CD4-positive, alpha-beta T cell treated with Interleukin-4 for 1 hour (primary cell): ENCODE measurements around the gene RNF8.
"Not testable (repeated sequence)": the region's sequence is repeated elsewhere in the genome, so short reads cannot be mapped to it uniquely, and the experiment has no call there.

Experiments used
- DNase-seq, 2 donors: peaks; one replicate each; pipeline ENCODE4 v3.0.0-alpha.2; 2020 to 2022

The RNF8 gene

DNA sequence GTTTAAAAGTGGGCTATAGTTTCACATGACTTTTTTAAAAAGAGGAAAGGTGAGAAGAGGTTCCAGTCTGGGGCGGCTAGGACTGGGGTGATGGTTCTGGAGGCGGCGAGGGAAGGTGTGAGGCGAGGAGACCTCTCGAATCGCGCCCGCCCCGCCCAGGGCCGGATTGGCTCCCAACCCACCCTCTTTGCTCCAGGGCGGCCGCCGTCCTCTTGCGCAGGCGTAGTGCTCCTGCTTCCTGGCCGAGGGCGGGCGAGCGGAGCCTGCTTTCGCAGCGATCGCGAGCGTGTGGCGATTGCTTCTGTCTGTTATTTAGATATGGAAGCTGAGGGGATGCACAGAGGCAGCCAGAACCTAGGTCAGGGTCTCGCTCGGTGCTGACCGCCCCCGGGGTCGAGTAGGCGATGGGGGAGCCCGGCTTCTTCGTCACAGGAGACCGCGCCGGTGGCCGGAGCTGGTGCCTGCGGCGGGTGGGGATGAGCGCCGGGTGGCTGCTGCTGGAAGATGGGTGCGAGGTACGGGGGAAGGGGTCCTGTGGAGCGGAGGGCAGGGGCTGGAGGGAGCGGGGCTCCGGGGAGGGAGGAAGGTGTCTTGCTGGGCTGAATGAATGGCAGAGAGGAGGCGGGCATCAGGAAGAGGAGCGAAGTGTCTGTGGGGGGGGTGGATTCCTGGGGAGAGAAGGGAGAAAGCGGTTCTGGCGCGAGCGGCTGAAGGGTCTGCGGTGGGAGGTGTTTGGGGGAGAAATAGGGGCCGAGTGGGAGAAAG, at the start of gene RNF8:
RNF8 (plus strand) TSS at position 223 of the 765 bp plus-strand sequence; CDS start at position 405, 182 bp downstream.
- peak; percentile 90 for DNase-seq

DNA sequence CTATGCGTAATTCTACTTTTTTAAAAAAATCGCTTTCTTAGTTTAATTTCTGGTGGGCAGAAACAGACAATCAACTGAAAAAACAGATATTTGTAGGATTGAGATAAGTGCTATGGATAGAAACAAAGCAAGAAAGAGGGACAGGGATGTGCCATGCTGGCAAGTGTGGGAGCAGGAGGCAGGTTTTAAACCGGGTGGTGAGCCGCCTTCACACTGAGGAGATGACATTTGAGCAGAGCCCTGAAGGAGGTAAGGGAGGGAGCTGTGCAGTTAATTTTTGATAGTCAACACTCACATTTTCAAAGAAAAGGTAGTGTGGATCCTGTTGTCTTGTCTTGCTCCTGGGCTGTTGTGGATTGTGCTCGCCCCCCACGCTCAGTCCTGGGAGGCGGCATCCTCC, 49.0 kb upstream of the RNF8 start:
- DNase-seq: no peak

DNA sequence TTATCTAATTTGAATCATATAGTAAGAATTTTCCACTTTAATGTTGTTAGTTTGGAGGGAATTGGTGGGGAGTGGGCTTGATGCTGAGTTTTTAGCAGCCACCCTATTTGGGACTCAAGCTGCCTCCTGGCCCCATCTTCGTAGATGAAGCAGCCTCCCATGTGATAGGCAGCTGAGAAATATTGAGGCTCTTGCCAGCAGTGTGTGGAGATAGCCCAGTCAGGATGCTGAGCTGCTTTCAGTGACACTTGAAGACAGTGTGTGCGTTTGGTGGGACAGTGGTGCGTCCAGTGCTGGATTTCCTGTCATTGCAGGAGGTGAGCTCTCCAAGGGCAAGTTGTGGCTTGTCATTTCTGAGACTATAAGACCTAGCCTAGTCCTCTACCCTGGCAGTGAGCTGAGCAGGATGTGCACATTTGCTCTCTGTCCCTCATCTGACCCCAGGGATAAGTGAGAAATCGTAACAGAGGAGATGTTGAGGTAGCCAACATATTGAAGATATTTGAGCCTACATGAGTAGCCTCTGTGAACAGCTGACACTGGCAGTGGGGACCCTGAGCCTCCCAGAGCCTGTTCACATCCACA, 47.9 kb upstream of the RNF8 start:
- no peak for DNase-seq

DNA sequence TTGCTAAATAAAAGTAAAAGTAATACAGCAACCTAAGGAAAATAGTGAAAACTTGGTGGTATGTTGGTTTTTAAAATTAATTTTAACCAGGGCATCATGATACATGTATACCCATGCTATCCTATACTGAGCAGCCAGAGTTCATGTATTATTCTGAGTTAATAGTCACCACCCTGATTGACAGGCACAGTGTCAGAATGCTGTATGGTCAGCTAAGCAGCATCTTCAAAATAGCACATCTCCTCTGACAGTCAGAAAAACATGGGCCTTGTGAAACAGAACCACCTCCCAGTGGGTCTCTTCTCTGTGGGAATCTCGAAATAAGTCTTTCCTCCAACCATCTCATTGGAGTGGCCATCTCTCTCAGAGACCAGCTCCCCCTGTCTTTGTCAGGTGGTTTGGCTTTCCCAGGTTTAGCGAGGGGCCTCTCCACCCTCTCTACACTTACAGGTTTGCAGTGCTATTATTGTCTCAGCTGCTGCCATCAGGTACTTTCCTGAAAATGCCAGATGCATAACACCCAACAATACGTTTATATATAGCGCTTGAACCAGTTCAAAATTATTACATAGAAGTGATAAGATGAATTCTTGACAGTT, 47.1 kb upstream of the RNF8 start:
- DNase-seq: no peak

GRCh38 chr6:37307484-37307883, 46.3 kb upstream of the RNF8 start:
- DNase-seq: not testable (repeated sequence)

DNA sequence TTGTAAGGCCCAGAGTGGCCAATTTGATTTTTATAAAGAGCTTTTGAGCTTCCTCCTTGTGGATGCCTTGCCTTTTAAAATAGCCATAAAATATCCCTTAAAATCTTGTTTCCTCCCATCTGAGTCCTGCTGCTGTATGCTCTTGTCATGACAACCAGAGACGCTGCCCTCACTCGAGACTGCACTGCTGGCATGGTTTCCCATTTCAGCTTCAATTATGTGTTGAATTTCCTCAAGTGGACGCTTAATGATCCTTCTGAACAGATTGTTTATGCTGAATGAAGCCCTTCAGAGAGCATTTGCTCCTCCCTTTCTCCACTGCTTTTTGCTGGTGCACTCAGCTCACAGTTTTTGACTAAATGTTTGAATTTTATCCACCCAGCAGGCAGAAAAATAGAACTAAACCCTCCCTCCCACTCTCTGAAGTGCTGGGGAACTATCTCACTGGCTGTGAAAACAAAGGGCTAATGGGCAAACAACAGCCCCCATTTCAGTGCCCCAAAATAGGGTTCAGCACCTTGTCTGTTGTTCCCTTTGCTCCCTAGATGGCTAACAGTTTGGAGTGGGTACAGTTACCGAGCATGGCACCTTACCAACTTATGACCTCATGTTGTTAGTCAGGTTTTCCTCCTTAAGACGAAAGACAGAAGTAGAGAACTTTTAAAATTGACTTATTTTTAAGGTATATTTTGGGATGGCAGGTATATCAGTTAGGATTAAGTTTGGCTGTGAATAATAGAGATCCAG, 45.5 kb upstream of the RNF8 start:
- DNase-seq: no peak

GRCh38 chr6:37309046-37309445, 44.7 kb upstream of the RNF8 start:
- DNase-seq: no peak

- no peak for DNase-seq
These were observed 44.1 kb upstream of the RNF8 start for GRCh38 chr6:37309692-37310091.

DNA sequence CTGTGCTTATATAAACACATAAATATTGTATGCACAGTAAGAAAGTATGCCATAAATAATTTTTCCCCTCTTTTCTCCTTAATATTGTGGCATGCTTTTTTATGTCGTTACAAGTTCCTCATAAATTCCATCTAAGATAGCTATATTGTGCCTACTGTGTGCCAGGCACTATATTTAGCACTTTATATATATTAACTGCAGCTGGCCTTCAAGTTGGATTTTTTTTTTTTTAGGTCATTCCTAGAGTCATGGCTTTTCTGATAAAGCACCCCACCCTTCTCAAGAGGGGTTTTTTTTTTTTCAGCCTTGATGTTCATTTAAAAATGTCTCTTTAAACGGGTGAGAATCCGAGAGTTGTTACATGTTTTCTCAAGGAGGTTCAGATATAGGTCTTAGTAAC, 42.8 kb upstream of the RNF8 start:
- no peak for DNase-seq

DNA sequence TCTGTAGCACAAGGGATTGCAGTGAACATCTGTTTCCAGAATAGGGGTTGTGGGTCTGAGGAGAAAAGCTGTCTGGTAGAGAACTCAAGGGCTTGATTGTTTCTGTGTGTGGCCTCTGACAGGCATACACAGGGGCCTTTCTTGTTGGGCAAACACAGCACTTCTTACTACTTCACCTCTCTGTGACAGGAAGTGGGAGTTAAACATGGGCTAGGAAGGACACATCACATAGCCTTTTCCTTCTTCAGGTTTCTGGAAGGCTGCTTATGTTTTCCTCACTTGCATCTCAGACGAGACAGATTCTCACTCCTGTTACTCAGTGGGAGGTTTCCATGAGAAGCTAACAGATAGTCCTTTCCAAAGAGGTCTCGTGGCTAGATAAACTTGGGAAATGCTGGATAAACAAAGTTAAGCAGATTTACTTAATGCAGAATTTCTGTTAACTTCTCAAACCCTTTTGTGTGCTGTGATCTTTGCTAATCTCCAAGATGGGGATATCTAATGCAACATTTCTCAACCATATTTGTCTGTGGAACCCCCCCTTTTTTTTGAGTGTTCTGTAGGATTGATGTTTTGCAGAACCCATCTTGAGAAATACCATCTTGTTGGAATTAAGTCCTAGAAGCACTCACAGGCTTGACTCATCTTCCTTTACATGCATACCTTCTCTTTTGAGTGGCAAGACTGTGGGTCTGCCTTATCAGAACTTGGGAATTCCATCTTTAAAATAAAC, 41.9 kb upstream of the RNF8 start:
- no peak for DNase-seq

DNA sequence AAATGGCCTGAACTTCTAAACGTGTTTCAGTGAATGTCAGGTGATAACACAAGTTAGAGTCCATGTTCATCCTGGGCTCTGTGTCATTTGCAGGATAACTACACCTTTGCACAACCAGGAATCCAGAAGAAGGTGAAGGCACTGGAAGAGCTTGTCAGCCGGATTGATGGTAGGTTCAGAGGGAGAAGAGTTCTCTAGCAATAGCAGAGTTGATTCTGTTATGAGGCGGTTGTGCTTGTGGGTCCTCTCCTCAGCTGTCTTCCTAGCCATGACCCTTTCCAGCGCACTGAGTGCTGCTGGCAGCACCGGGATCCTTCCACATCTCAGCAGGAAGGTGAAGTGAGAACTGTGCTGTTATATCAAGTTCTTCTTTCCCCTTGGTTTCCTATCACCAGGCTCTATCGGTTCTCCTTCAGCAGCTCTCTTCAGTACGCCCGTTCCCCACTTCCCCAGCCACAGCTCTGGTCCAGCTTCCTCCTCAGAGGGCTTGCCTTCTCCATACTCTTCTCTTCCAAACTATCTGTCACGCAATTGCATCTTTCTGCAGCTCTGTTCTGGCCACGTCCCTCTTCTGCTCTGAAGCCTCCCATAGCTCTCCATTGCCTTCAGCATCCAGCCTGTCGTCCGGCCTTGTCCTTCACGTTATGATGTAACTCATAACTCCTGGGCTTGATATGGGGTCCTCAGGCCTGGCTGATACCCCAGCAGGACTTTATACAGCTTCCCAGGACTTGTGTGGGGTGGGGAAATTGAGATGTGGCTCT, 39.9 kb upstream of the RNF8 start:
- no peak for DNase-seq

DNA sequence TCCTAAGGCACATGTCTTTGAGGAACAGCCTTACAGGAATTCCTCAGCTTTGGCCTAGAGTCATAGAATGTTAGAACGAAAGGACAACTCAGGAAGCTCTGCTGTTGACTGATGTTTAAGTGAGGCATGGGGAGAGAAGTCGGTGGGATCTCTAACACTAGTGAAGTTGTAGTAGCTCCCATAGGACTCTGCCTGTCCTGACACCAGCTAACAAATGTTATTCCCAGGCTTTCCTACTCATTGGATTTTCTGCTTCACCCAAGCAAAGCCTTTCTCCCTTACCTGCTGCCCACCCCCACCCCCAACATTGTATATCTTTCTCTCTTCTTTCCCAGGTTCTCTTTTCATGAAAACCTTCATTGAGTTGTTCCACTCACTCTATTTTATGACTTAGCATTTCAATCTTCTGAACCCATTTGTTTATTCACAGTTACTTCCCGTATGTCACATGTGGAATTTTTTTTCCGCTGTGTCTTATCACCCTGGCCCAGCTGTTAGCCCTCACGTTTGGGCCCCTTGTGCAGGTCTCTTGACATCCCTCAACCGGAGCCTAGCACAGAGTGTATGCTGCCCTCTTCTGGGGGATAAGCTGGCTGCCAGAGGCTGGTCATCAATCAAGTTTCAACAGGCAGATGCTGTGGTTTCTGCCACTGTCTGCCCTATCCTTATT, 39.2 kb upstream of the RNF8 start:
- peak; percentile 35 to 44 for DNase-seq

- no peak for DNase-seq
These were observed 38.6 kb upstream of the RNF8 start for GRCh38 chr6:37315157-37315515.

DNA sequence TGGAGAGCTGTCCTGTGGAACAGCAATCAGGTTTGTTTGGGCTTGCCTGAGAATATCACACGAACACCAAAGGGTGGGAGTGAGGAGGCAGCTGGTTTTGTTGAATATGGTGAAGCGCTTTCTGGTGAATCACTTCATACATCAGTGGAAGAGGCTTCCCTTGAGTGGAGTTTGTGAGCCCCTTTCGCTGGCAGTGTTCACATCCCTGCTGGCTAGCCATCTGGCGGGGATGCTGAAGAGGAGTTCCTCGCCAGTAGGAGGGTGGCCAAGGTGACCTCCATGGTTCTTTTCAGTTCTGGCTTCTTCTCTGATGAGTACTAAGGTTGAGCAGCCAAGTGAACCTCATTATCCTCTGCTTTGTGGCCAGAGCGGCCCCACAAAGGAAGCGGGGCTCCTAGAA, 37.7 kb upstream of the RNF8 start:
- no peak for DNase-seq

DNA sequence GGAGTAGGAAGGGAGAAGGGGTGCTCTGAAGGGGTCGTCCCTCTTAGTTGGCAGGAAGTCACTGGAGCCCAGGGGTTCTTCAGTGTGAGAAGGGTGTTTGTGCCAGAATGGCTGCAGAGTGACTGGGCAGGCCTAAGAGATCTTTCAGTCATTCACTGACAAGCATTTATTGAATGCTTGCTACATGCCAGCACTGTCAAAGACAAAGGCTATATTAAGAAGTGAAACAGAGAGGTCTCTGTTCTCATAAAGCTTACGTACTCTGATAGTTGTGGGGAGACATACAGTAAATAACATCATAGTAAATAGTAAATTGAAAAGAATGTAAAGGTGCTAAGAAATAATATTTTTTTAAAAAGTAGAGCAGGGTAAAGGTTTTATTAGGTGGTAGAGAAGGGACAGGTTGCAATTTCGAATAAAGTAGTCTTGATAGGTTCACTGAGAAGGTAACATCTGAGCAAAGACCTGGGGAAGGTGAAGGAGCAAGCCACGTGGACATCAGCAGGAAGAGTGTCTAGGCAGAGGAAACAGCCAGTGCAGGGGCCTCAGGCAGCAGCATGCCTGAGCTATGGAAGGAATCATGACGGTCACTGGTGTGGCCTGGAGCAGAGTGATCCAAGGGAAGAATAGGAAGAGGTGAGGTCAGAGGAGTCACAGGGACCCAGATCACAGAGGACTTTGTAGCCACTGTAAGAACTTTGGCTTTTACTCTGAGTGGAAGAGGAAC, 36.3 kb upstream of the RNF8 start:
- no peak for DNase-seq

- no peak for DNase-seq
These were observed 34.6 kb upstream of the RNF8 start for GRCh38 chr6:37319156-37319555.

GRCh38 chr6:37319856-37320480, 33.8 kb upstream of the RNF8 start:
- DNase-seq: no peak

- no peak for DNase-seq
These were observed 33.1 kb upstream of the RNF8 start for GRCh38 chr6:37320646-37321045.

DNA sequence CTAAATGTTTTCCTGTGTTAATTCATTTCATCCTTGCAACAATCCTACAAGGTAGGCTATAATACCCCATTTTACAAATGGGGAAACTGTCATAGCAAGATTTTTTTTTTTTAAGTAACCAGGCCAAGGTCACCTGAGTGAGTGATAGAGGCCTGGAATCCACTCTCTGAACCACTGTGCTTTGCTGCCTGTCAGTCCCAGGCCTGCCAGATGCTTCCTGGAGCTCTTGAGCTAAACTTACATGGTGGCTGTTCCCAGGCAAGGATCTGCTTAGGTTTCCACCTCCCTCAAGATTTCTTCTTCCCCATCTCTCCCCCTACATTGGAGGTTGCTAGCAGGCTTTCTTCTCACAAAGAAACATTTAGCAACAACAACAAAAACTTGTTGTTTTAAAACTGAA, 32.7 kb upstream of the RNF8 start:
- no peak for DNase-seq
